Right renal pelvis (tissue), 4 donors: Measurements from ENCODE around the gene COBL. TPM values are rescaled to one million over a fixed set of nuclear protein-coding genes. Genes with fewer than 3 reads are reported as not detected.

Source experiments
- DNase-seq, 4 donors: peaks; one replicate each; pipeline ENCODE4 v3.0.0-alpha.2; 2013; ENCODE audit warnings: low read depth in 4 of 4, low spot score in 3 of 4, missing footprints in 1 of 4
- polyA plus RNA-seq, 4 donors: library from polyadenylated mRNA; unstranded; fragments of 120-200 nt; gene quantifications; one replicate each; pipeline ENCODE4 v1.2.1, GENCODE V29; 2013; ENCODE audit not compliant: insufficient read length in 4 of 4

The COBL gene, protein sequence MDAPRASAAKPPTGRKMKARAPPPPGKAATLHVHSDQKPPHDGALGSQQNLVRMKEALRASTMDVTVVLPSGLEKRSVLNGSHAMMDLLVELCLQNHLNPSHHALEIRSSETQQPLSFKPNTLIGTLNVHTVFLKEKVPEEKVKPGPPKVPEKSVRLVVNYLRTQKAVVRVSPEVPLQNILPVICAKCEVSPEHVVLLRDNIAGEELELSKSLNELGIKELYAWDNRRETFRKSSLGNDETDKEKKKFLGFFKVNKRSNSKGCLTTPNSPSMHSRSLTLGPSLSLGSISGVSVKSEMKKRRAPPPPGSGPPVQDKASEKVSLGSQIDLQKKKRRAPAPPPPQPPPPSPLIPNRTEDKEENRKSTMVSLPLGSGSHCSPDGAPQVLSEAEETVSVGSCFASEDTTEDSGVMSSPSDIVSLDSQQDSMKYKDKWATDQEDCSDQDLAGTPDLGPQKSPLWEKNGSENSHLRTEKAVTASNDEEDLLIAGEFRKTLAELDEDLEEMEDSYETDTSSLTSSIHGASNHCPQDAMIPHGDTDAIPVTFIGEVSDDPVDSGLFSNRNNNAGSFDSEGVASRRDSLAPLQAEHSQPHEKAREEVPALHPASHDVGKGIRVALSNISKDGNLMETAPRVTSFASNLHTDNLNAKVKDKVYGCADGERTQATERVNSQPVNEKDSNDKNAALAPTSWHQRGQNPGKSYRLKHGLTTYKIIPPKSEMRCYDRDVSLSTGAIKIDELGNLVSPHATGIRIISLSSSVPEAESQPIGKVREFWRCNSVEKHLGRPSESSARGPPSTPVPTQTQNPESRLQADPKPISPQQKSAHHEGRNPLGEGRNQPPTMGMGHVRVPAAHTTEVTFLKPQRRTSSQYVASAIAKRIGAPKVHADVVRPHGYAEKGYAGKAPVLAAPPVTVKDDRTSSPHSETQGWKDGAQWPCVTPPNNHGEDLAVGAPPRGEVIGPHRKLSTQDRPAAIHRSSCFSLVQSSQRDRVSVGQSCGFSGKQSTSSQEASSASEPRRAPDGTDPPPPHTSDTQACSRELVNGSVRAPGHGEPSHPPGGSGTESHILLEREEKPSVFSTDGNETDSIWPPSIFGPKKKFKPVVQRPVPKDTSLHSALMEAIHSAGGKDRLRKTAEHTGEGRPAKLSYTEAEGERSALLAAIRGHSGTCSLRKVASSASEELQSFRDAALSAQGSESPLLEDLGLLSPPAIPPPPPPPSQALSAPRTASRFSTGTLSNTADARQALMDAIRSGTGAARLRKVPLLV
- 10 to 100 TPM; 16.3 to 20.7 (median 17.1) TPM for polyA plus RNA-seq

DNA sequence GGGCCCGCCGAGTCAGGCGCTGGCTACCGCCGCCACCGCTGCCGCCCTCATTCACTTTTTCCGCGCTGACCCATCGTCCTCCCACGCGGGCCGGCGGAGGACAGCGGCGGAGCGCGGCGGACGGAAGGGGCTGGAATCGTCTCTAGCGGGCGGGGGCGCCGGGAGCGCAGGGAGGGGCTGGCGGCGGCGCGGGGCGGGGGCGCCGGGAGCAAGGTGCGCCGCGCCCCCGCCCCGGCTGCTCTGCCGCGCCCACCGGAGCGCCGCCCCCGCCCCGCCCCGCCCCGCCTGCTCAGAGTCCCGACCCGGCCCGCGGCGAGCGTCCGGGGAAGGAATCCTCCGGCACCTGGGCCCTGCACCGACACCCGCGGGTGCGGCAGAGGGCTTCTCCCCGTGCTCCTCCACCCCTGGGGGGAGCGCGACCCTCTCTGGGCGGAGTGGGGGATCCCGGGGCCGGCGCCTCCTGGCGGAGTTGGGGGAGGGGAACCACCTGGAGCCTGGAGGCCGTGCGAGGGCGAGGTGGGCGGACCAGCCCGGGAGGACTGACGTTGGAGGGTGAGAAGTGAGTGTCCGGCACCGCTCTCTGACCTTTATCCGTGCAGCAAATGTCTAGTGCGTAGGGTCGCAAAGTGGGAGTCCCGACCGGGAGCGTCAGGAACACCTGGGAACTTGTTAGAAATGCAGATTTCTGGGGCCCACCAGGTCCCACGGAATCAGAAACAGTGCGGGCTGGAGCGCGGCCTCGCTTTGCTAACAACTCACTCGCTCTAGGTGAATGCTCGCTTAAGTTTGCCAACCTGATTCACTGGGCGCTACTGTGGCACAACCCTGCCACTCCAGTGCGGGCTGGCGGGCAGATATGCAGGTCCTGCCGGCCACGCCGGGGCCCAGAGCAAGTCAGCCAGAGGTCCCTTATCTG lies at the start of gene COBL:
Gene COBL, minus strand, starts transcription at position 144 of the 916 bp plus-strand sequence. CDS start 176 bp downstream, outside the sequence.
- DNase-seq = peak in 2 of 4 donors; percentile 12 to 25

DNA sequence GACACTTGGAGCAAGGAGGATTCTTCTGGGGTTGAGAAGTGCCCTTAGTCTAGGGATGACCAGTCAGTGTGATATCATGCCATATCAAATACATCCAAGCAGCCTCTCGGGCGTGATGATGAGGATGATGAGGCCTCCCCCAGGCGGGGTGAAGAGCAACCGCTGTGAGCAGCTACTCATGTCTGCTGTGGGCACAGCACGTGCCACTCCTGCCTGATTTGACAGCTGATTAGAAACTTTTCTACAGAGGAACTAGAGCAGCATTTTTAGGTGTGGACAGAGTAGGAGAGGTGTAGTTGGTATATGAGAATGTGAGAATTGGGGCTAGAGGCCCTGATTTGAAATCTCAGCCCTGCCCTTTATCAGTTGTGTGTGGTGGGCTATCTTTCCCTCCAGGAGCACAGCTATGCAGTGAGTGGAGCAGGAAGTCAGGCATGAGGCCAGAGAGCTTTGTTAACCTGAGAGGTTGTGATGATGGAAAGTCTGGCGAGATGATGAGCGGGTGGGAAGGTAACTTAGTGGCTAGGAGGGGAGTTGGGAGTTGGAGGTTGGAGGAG lies 49.6 kb upstream of the COBL start:
- DNase-seq = no peak

DNA sequence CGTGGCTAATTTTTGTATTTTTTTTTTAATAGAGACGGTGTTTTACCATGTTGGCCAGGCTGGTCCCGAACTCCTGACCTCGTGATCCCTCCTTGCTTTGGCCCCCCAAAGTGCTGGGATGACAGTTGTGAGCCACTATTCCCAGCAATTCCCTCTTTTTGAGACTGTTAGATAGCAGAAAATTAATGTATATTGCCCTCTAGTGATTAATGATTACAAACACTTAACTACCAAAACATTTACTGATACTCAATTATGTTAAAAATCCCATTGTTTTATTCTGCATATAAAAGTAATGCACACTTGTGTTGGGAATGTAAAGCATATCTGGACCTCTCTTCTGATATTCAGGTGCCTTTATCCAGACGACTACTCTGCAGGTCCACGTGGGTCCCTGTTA lies 41.2 kb upstream of the COBL start:
- no peak for DNase-seq

DNA sequence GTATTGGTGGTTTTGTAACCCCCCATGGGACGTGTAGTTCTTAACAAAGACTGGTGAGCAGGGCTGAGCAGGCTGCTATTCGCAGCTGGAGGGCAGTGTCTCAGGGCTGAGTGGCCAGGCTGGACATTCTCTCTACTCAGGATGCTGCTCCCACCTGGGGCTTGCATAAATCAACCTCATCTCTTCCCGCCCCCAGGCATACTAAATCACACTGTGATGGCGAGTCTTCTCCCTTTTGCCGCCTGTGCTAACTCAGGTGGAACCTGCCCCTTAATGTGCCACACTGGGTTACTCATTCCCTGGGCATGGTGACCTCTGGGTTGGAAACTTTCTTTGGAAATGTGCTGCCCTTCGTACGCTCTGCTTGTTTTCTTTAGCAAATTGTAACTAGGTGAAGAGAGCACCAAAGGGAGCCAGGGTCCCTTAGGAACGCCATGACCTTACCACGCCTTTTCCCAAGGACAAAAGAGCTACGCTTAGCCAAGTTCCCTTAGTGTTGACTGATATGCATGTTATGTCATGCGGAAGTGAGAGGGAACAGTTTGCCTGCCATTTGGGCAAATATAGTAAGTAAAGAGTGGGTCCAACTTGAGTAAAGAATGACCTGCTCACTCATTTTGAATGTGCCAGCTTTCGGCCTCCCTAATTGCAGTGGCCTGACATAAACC lies 40.4 kb upstream of the COBL start:
- DNase-seq = peak in 2 of 4 donors; percentile 57 to 61

DNA sequence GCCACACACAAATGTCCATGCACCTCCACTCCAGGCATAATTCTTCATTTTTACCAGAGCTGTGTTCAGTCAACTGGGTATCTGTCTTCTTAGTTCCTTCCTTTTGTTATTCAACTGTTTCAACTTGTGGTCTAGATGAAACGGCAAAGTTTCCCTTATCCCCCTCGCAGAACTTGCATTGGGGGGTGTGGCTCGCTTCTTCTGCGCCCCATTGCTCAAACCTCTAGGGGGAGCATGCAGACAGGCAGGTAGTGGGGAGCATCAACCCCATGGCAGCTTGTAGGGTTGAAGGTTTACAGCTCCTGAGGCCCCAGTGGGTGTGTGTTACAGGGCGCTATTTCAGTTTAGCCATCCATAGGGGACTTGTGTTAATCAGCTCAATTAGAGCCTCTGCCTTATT lies 38.3 kb upstream of the COBL start:
- no peak for DNase-seq

DNA sequence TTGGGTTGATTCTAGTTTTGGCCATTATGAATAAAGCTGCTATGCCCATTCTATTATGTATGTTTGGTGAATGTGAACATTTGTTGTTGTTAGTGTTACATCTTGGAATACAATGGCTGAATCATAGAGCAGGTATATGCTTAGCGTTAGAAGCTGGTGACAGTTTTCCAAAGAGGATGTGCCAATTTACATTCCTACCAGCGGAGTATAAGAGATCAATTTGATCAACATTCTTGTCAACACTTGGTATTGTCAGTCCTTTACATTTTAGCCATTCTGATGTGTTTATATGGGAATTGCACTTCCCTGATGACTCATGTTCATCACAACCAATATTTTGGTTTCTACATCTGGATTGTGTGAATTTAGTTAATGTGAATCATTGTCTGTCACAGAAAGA lies 37.8 kb upstream of the COBL start:
- no peak for DNase-seq

DNA sequence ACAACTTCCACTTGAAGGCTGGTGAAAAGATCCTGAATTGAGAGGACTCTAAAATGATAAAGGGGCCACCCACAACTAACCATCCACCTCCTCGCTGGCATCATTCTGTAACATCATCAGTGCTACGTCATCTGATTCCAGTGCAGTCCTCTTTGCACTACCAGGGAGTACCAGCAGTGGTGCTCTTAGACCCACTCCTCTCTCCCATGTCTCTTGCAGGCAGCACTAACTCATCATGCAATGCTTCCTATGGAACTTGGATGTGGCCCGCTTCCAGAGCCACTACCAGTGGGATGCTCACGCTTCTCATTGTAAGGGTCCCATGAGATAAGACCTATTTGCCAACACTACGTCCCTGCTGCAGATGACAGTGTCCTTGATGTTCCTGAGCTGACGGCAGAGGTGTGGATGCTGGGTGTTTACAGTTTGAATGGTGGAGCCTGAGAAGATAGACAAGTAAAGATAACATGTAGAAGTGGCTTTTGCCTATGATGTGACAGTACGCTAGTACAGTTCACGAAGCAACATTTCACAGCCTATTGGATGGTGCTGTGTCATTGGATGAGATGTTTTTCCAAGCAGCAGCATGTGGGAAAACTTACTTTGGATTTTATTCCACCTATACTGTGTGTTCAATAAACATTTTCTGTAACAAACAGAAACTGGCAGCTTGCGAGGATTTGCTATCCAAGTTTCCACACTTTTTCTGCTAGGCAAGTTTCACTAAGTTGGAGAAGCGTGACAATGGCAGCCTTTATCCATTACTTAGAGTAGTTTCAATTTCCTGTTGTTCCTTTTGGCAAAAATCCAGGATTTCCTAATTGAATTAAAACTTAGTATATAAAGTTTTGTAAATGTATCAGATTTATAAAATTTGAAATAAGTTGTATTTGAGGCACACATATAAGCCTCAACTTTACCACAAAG lies 35.8 kb upstream of the COBL start:
- DNase-seq = no peak

DNA sequence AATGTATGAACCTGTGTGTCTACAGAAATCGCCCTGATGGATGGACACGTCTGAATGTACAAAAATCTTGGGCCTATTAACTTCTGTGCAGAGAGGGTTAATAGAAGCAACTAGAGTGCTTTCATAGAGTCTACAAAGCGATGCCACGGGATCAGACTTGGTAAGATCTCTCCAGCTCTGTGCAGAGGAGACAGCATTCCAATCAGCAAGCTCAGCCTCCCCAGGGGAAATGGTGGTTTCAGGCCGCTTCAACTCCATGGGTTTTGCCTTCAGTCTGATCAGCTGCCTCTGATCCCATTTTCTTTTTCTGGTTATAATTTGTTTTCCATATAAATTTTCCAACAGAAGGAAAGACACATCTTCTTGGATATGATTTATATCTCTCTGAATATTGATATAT lies 35.1 kb upstream of the COBL start:
- no peak for DNase-seq

GRCh38 chr7:51350546-51350896 lies 33.9 kb upstream of the COBL start:
- DNase-seq = no peak

DNA sequence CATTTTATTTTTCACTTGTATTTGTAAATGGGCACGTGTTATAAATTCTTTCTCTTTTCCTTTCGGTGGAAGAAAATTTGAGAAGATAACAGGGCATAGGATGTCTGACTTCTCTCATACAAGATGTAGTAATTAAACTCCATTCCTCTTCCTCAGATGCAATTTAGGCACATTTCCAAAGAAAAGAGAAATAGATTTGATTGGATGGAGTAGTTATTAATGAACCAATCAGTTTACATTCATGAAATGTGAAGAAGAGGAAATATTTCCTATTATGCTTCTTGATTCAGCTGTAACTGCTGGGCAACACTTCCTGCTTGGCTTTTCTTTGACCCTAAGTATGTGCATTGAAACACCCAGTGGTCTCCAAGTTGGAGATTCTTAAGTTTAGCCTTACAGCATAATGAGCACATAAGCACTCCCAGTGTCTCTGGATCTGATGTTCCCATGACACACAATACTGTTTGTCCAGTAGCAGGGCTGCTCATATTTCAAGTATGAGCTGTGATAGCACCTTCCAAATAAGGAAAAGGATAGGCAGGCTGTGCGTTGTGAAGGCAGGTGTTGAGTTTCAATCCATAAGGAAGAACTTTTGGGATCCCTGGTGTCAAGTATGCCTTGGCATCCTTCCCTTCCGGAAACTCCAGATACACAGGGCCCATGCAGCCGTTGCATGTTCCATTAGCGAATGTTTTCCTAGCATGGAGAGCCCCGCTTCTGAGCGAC lies 33.4 kb upstream of the COBL start:
- peak in 2 of 4 donors; percentile 26 to 33 for DNase-seq

GRCh38 chr7:51346126-51346525 lies 29.5 kb upstream of the COBL start:
- no peak for DNase-seq

DNA sequence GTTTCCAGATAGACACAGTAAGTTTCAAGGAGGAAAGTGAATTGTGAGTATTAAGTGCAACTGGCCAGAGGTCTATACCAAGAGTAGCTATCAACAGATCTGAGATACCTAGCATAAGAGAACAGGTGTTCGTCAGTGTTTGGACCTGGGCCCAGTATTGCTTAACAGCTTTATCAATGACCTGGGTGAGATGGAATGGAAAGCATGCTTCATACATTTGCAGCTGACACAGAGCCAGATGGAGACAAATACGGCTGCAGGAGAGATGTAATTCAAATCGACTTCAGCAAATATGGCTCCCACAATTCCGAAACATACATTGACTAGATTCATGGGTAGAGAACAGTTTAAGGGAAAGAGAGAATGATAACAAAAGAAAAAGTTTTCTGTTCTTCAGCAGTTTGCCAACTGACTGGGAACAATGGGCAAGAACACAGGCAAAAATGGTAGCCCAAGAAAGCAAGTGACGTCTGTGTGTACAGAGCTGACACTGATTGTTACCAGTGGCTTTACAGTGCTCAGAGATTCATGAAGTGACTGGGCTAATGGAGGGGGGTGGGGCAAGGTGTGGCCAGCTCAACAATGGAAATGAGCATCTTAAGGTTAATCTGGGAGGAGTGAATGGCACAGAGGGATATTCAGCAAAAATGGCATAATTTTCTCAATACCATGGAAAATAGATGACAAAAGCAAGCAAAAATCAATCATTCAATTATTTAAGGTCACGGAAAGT lies 28.0 kb upstream of the COBL start:
- DNase-seq = no peak

DNA sequence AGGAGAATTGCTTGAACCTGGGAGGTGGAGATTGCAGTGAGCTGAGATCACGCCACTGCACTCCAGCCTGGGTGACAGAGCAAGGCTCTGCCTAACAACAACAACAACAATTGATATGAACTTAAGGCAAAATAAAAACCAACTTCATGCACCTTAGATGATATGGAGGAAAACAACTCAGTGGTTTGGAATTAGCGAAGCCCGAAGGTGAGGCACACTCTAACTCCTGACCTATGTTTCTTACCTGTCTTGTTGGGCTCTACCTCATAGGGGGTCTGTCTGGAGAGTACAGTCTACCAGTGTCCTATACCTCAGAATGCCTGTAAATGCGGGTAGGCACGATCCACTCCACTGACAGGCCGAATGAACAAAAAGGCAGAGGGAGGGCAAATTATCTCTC lies 24.3 kb upstream of the COBL start:
- no peak for DNase-seq

- no peak for DNase-seq
Observed at GRCh38 chr7:51340029-51340838, 23.6 kb upstream of the COBL start.

DNA sequence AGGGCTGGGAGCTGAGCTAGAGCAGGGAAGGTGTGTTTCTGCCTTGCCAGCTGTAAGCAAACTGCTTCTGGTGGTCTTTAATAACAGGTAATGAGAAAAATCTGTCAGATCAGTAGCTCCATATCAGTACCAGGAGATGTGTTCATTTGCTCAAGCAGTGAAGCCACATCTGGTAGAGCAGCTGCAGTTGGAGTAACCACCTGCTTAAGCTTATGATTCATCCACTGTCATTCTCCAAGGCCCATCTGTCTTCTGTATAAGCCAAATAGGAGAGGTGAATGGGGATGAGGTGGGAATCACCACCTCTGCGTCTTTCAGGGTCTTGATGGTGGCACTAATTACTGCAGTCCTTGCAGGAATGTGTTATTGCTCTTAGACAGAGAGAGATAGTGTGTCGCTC lies 18.4 kb upstream of the COBL start:
- DNase-seq = no peak
